Stimulated activated CD8-positive, alpha-beta memory T cell treated with anti-CD3 and anti-CD28 coated beads, Interleukin-4, amount 100 ng/mL, for 48 hours (primary cell): ENCODE data around the gene EFCAB12.

Source experiments
- DNase-seq: peaks from one replicate; pipeline ENCODE4 v3.0.0-alpha.2; 2020

Gene EFCAB12

DNA sequence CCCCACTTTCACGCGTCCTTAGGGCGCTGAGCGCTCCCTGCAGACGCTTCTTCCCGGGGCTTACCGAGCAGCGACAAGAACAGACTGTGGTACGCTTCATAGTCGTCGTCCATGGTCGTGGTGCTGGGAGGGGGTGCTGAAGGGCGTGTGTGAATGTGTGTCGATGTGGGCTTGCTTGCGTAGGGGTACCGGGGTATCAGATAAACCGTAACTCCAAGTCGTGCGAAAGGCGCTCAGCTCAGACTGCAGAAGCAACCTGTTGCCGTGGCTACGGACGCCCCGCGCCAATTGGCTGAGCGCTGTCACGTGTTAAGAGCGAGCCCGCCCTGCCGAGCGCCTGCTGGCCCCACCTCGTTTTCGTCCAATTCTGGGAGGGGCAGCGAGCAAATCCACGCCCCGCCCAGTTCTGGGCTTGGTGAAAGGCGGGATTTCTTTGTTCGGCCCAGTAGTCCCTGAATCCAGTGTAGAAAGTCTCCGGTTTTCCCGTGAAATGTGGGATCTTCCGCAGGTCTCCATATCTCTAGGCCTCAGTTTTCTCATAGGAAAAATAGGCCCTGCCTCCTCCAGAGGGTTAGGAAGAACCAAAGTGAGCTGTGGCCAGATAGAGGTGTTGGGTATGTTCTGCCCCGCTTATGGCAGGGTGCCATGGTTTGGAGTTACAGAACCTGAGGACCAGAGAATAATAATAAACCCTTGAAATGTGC is at the start of gene EFCAB12:
EFCAB12 (minus strand) TSS at position 261 of the 704 bp plus-strand sequence; CDS start at position 113, 148 bp downstream.
- peak; percentile 93 for DNase-seq

- DNase-seq: no peak
These were observed 48.1 kb upstream of the EFCAB12 start for GRCh38 chr3:129476586-129476985.

DNA sequence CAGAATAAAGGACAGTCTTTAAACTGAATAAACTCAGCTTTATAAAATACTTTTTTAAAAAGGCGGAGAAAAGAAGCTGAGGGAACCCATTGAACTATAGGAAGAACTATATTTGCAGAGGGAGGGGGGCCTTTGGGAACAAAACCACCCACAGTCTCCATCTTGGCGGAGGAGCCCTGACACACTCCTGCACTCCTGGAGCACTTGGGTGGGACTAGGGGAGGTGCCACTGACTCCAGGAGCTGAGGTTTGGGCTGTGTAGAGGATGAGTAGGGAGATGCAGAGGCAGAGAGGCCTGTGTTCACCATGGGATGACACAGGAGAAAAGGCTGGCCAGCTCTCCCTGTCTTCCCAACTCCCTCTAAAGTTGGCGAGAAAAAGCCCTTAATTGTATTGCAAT is 47.4 kb upstream of the EFCAB12 start:
- no peak for DNase-seq

- no peak for DNase-seq
These were observed 46.8 kb upstream of the EFCAB12 start for GRCh38 chr3:129474984-129475804.

DNA sequence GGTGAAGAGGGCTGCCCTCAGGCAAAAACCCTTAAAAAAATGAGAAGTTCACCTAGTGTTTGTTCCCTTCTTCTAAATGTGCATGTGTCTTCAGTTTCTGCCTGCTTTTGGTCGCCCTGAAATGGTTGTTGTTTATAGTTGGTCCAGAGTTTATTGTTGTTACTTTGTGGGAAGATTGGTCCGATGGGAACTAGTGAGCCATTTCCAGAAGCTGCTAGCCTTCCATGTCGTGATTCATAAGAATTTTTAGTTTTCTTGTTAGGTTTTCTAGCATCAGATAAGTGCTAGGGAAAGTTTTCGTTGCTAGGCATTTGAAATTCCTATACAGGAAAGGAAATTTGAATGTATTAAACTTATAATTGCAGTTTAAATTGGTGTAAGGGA is 45.3 kb upstream of the EFCAB12 start:
- no peak for DNase-seq

- DNase-seq: no peak
These were observed 44.8 kb upstream of the EFCAB12 start for GRCh38 chr3:129473067-129473768.

DNA sequence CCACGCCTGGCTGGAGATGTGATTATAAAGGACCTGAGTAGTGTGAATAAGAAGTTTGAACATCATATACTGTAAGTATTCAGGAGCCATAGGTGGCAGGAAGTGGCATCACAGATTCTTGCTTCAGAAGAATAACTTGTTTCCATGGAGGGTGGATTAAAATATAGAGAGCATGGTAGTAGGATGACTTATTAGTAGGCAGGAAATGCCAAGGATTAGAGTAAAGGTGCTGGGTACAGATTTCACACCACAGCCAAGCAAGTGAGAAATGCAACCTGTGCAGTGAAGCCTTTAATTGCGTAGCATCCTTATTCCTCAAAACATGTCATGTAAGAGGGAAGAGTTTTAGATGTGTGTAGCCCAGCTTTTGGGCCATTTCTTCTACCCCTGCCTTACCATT is 42.4 kb upstream of the EFCAB12 start:
- DNase-seq: no peak

GRCh38 chr3:129469026-129469425 is 40.6 kb upstream of the EFCAB12 start:
- no peak for DNase-seq

- DNase-seq: no peak
These were observed 39.5 kb upstream of the EFCAB12 start for GRCh38 chr3:129467932-129468331.

- DNase-seq: no peak
These were observed 35.3 kb upstream of the EFCAB12 start for GRCh38 chr3:129463716-129464115.

GRCh38 chr3:129463094-129463493 is 34.7 kb upstream of the EFCAB12 start:
- DNase-seq: no peak

GRCh38 chr3:129462361-129462968 is 34.0 kb upstream of the EFCAB12 start:
- DNase-seq: no peak

- no peak for DNase-seq
These were observed 33.2 kb upstream of the EFCAB12 start for GRCh38 chr3:129461461-129462146.

DNA sequence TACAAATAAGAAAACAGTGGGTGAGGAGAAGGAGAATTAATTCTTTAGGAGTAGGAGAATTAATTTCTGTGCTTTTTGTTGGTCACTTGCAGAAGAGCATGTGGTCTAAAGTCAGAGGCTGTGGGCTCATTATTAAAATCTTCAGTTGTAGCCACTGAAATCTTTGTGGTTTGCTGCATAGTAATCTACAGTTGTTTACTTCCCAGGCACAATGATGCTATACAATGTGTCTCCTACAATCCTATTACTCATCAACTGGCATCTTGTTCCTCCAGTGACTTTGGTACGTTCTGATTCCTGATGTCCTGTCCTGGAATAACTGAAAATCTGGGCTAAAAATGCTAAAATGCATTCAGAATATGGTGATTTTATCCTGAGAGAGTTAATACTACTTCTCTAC is 32.6 kb upstream of the EFCAB12 start:
- no peak for DNase-seq

- DNase-seq: no peak
These were observed 32.1 kb upstream of the EFCAB12 start for GRCh38 chr3:129460572-129460971.

DNA sequence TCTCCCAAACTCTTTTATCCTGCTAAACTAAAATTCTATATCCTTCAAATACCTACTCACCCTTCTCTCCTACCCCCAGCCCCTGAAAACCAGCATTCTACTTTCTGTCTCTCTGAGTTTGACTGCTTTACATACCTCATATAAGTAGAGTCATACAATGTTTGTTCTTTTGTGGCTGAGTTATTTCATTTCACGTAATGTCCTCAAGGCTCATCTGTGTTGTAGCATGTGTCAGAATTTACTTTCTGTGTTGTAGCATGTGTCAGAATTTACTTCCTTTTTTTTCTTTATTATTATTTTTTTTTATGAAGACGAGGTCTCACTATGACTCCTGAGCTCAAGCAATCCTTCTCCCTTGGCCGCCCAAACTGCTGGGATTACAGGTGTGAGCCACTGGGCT is 31.7 kb upstream of the EFCAB12 start:
- DNase-seq: no peak

DNA sequence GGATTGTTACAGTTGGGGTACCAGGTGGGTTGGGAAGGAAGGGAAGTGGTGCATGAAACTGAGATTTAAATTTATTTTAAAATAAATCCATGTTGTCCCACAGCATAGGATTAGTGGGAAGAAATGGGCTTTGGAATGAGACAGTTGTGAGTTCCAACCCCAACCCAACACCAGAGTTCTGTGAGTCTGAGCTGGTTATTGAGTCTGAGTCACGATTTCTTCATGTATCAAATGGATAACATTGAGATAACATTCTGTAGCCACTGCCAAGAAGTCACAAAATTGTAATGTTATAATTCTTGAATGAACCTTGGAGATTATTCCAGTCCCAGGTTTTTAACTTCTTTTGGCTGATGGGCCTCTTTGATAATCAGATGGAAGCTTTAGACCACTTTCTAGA is 25.3 kb upstream of the EFCAB12 start:
- no peak for DNase-seq

- DNase-seq: no peak
These were observed 21.1 kb upstream of the EFCAB12 start for GRCh38 chr3:129449279-129450115.

DNA sequence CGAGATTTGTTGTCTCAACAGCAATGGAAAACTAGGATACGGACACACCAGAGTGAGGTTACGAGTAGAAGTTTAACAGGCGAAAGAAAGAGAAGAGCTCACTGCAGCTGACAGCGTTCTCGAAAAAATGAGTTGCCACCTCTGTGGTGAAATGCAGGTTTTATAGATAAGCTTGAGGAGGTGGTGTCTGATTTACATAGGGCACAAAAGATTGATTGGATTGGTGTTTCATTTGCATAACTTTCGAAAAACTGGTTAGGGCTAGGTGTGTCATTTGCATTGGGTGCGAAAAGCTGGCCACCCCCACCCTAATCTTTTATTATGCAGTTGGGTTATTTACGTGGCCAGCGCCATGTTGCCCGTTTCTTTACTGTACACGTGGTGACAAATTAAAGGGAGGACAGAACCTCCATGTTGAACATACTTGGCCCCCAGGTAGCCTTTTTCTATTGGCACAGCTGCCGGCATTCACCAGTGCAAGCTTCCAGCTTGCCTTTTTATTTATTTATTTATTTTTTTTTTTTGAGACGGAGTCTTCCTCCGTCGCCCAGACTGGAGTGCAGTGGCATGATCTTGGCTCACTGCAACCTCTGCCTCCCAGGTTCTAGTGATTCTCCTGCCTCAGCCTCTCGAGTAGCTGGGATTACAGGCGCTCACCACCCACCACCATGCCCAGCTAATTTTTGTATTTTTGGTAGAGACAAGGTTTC is 19.9 kb upstream of the EFCAB12 start:
- DNase-seq: no peak

DNA sequence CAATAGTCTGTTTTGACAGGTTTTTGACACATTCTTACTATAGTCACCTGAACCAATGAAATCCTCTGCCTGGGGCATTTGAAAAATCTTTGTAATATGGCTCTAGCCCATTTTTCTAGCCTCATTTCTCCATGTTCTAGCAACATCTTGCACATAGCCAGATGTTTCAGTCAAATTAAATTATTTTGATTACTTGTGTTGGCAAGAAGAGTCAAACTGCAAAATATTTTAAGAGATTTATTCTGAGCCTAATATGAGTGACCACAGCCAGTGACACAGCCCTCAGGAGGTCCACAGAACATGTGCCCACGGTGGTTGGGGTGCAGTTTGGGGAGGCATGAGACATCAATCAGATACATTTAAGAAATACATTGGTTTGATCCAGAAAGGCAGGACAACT is 18.5 kb upstream of the EFCAB12 start:
- DNase-seq: no peak

DNA sequence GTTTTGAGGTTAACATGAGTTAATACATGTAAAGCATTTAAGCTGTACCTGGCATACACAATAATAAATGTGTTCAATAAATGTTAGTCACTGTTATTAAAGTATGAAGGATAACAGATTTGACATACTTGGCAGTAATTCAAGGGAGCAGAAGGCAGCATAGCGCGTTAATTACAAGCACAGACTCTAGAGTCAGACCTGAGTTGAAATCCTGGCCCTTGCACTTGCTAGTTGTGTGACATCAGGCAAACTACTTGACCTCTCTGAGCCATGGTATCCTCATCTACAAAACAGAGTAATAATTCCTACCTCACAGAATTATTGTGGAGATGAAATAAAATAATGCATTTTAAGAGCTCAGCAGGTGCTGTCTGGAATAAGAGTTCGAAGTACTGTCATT is 17.0 kb upstream of the EFCAB12 start:
- no peak for DNase-seq
